ENCODE results near the gene GOLGA6C. TPM values are rescaled to one million over a fixed set of nuclear protein-coding genes. Genes with fewer than 3 reads are reported as not detected.
"Not testable (repeated sequence)": the region's sequence is repeated elsewhere in the genome, so short reads cannot be mapped to it uniquely, and the experiment has no call there.

Gene GOLGA6C
- total RNA-seq, 2 experiments from 2014 or later, result not detected

GRCh38 chr15:75217012-75217411 lies 41.1 kb upstream of the GOLGA6C start:
- H3K9me3 Mint-ChIP-seq (ENCODE audit: low read depth), result no peaks in the 10 kb centered on the region

GRCh38 chr15:75217574-75217973 lies 40.6 kb upstream of the GOLGA6C start:
- CTCF ChIA-PET, result interaction anchor here (1.3 kb wide), 1 partner anchor 13 kb away, joined by 3 read pairs; no protein-coding TSS in a partner anchor
- not testable (repeated sequence) for H3K27me3 Mint-ChIP-seq; H3K4me3 Mint-ChIP-seq; ATAC-seq; DNase-seq; H3K36me3 Mint-ChIP-seq; H3K27ac Mint-ChIP-seq; H3K9me3 Mint-ChIP-seq (ENCODE audit: low read depth); H3K4me1 Mint-ChIP-seq

More at GRCh38 chr15:75217012-75217411, 41.1 kb upstream of the GOLGA6C start:
- Mint-ChIP-seq H3K4me1 (no peaks in the 10 kb centered on the region), H3K36me3 (peaks cover 5% of the 10 kb centered on the region), H3K27ac (no peak overlapping the region), H3K27me3 (no peaks in the 10 kb centered on the region), H3K4me3 (no peak overlapping the region)
- no peak for DNase-seq
- ATAC-seq, result no peak
- CTCF ChIA-PET, result interaction anchor here (2.9 kb wide), 1 partner anchor 13 kb away, joined by 7 read pairs; no protein-coding TSS in a partner anchor

DNA sequence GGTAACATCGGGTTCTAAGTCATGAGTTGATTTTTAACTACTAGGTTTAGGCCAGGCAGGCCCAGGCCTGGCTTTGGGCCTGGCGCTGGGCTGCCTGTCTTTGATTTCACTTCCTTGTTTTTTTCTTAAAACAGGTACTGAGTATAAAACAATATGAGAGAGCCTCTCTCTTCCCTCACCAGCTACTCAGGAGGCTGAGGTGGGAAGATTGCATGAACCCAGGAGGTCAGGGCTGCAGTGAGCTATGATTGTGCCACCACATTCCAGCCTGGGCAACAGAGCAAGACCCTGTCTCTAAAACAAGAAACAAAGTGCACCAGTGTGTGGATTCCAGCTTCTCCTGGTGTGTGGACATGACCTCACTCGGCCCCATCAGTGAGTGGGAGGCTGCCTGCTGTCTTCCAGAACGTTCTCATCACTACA lies 38.6 kb upstream of the GOLGA6C start:
- not testable (repeated sequence) for DNase-seq; H3K36me3 Mint-ChIP-seq; H3K4me1 Mint-ChIP-seq; H3K27ac Mint-ChIP-seq; H3K27me3 Mint-ChIP-seq; ATAC-seq; H3K9me3 Mint-ChIP-seq (ENCODE audit: low read depth); H3K4me3 Mint-ChIP-seq
- CTCF ChIA-PET, result interaction anchor here (1.3 to 1.5 kb wide), 2 partner anchors 15 to 176 kb away, joined by 3 read pairs; no protein-coding TSS in a partner anchor

GRCh38 chr15:75223688-75224087 lies 34.4 kb upstream of the GOLGA6C start:
- Mint-ChIP-seq H3K4me1 (no peaks in the 10 kb centered on the region), H3K36me3 (no peaks in the 10 kb centered on the region), H3K27me3 (peaks cover 3% of the 10 kb centered on the region), H3K9me3 (ENCODE audit: low read depth) (no peaks in the 10 kb centered on the region), H3K4me3 (no peak overlapping the region), H3K27ac (no peak overlapping the region)
- CTCF ChIA-PET, result no interaction called here
- ATAC-seq (no peak), DNase-seq (no peak)

DNA sequence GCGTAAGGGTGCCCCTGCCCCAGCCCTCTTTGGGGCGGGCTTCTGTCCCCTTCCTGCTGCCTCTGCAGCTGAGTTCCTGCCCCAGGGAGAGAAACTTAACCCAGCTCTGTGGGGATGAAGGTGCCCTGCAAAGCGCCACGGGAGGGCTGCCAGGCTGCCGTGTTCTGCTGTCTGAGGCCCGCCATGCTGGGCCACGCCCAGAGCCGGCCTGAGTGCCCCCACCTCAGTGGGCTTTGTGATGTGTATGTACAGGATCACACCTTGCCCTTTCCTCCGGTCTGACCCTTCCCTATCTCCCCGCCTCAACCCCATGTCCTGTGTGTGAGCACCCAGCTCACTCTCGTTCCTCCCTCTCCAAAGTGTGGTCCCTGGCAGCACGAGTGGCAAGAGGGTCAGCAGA lies 33.9 kb upstream of the GOLGA6C start:
- Mint-ChIP-seq H3K36me3 (no peaks in the 10 kb centered on the region), H3K4me1 (no peaks in the 10 kb centered on the region), H3K4me3 (no peak overlapping the region), H3K27me3 (peaks cover 3% of the 10 kb centered on the region), H3K9me3 (ENCODE audit: low read depth) (no peaks in the 10 kb centered on the region), H3K27ac (no peak overlapping the region)
- no peak for DNase-seq
- CTCF ChIA-PET, result no interaction called here
- no peak for ATAC-seq

GRCh38 chr15:75225102-75225836 lies 32.9 kb upstream of the GOLGA6C start:
- H3K4me1 Mint-ChIP-seq; H3K36me3 Mint-ChIP-seq; ATAC-seq; H3K27ac Mint-ChIP-seq; H3K4me3 Mint-ChIP-seq; DNase-seq; H3K9me3 Mint-ChIP-seq (ENCODE audit: low read depth); CTCF ChIA-PET; H3K27me3 Mint-ChIP-seq: not testable (repeated sequence)

GRCh38 chr15:75225951-75226732 lies 32.0 kb upstream of the GOLGA6C start:
- CTCF ChIA-PET, result no interaction called here
- Mint-ChIP-seq H3K4me3 (no peak overlapping the region), H3K27ac (no peak overlapping the region), H3K27me3 (peaks cover 3% of the 10 kb centered on the region), H3K4me1 (no peaks in the 10 kb centered on the region), H3K36me3 (no peaks in the 10 kb centered on the region), H3K9me3 (ENCODE audit: low read depth) (no peaks in the 10 kb centered on the region)
- no peak for DNase-seq
- ATAC-seq, result no peak

DNA sequence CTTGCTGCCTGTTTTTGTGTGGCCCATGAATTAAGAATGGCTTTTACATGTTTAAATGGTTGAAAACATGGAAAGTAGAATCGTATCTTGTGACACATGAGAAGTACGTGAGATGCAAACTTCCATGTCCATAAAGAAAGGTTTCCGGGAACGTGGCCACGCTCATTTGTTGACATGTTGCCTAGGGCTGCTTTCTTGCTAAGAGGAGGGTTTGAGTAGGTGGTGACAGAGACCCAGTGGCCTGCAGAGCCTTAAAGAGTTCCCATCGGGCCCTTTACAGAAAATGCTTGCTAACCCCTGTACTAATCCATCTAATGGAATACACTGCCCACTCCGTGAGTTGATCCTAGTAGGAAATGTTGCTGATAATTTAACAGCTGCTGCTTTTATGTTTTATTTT lies 31.0 kb upstream of the GOLGA6C start:
- CTCF ChIA-PET; H3K36me3 Mint-ChIP-seq; DNase-seq; H3K27ac Mint-ChIP-seq; H3K4me3 Mint-ChIP-seq; H3K9me3 Mint-ChIP-seq (ENCODE audit: low read depth); H3K27me3 Mint-ChIP-seq; ATAC-seq; H3K4me1 Mint-ChIP-seq: not testable (repeated sequence)

- ATAC-seq (no peak), DNase-seq (no peak)
- H3K4me1 Mint-ChIP-seq, result no peaks in the 10 kb centered on the region
- CTCF ChIA-PET, result no interaction called here
- H3K4me3 Mint-ChIP-seq, result no peak overlapping the region
- no peak overlapping the region for H3K27ac Mint-ChIP-seq
- no peaks in the 10 kb centered on the region for H3K9me3 Mint-ChIP-seq (ENCODE audit: low read depth)
- H3K36me3 Mint-ChIP-seq, result no peaks in the 10 kb centered on the region
- H3K27me3 Mint-ChIP-seq, result peaks cover 3% of the 10 kb centered on the region
Observed at GRCh38 chr15:75227663-75228280, 30.4 kb upstream of the GOLGA6C start.

DNA sequence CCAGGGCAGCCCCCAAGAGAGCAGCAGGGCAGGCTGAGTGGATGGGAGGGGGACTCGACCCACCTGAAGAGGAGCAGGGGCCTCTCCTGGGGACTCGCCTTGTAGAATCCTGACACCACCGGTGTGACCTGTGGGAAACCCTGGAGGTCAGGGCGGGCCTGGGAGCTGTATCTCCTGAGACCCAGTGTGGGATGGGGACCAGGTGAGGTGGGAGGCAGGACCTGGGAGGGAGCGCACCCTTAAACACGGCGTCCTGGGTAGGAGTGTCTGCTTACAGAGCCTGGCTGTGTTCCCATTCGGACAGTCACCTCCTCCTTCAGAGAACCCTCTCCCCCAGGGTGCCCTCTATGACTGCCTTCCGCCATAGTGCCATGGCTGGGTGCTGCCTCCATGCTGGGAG lies 29.3 kb upstream of the GOLGA6C start:
- Mint-ChIP-seq H3K27me3 (peaks cover 3% of the 10 kb centered on the region), H3K36me3 (no peaks in the 10 kb centered on the region), H3K9me3 (ENCODE audit: low read depth) (no peaks in the 10 kb centered on the region), H3K4me1 (no peaks in the 10 kb centered on the region), H3K4me3 (no peak overlapping the region), H3K27ac (no peak overlapping the region)
- DNase-seq (no peak), ATAC-seq (no peak)
- CTCF ChIA-PET, result interaction anchor here (0.6 kb wide), 1 partner anchor 24 kb away, joined by 3 read pairs; no protein-coding TSS in a partner anchor

DNA sequence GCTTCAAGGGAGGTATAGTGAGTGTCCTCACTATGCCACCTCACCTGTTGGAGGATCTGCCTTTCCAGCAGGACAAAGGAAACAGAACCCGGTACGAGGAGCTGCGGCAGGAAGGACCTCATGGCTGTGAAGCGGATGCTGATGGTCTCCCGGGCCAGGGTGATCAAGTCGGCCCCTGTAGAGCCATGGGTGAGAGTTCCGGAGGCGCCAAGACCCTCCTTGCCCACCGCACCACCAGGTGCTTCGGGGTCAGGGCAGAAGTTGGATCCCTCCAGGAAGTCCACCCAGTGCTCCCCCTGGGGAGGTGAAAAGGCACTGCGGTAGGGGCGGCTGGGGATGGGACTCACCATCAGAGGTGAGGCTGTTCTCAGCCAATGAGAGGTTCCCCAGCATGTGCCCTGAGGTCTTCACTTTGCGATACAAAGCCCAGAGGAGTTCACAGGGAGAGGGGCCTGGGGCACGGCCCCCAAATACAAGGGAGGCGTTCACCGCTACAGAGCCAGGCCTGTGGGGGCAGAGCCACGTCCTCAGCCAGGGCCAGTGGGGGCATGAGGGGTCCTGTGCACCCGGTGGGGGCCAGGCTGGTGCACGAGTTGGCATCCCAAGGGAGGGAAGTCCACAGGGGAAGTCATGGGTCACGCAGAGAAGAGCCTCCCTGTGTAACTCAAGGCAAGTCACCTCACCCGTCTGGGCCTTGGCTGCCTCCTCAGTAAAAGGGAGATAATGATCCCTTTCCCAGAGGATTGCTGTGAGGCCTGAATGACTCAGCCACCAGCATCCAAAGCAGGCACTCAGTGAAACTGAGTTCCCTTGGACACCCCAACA lies 28.7 kb upstream of the GOLGA6C start:
- ATAC-seq, result no peak
- no peak for DNase-seq
- no peak overlapping the region for H3K27ac Mint-ChIP-seq
- H3K9me3 Mint-ChIP-seq (ENCODE audit: low read depth), result no peaks in the 10 kb centered on the region
- CTCF ChIA-PET, result no interaction called here
- peaks cover 3% of the 10 kb centered on the region for H3K27me3 Mint-ChIP-seq
- no peaks in the 10 kb centered on the region for H3K36me3 Mint-ChIP-seq
- H3K4me1 Mint-ChIP-seq, result no peaks in the 10 kb centered on the region
- H3K4me3 Mint-ChIP-seq, result no peak overlapping the region

DNA sequence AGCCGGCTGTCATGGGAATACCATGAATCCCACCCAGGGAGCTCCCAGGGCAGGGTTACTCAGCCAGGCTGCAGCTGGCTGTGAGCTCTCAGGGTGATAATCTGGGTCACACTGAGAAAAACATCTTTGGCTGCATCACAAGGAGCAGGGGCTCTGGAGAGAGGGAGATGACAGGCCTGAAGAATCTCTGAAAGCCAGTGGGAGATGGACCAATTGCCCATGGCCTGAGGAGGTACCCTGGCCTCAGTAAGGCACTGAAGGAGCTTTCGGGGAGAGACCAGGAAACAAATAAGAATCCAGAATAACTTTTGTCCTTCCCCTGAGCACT lies 28.2 kb upstream of the GOLGA6C start:
- Mint-ChIP-seq H3K27me3 (peaks cover 5% of the 10 kb centered on the region), H3K9me3 (ENCODE audit: low read depth) (no peaks in the 10 kb centered on the region), H3K4me3 (no peak overlapping the region), H3K4me1 (no peaks in the 10 kb centered on the region), H3K36me3 (no peaks in the 10 kb centered on the region), H3K27ac (no peak overlapping the region)
- ATAC-seq (no peak), DNase-seq (no peak)
- CTCF ChIA-PET, result no interaction called here

Data from activated CD8-positive, alpha-beta memory T cell treated with anti-CD3 and anti-CD28 coated beads, Interleukin-2, amount 10 ng/mL, durations not matched to agents 7 days and 5 days (primary cell).